GM19395 (cell line): ENCODE results near the gene PCDHB10.
"Not testable (repeated sequence)": the region's sequence is repeated elsewhere in the genome, so short reads cannot be mapped to it uniquely, and the experiment has no call there.

Experiments used
- ATAC-seq: cut with Tn5 transposase; IDR thresholded peaks from one replicate; pipeline ENCODE4 v1.9.1; 2021; ENCODE audit warnings: mild to moderate bottlenecking, moderate library complexity; ENCODE audit not compliant: unreplicated experiment

PCDHB10 gene

GRCh38 chr5:141186897-141187512 lies 5.1 kb upstream of the PCDHB10 start, which contains the start of gene PCDHB9:
Gene PCDHB9 (plus strand): TSS chr5:141187161. CDS start chr5:141187319, 158 bp downstream.
- no peak for ATAC-seq

GRCh38 chr5:141188682-141189081 lies 3.5 kb upstream of the PCDHB10 start:
- ATAC-seq = not testable (repeated sequence)

GRCh38 chr5:141189131-141189530 lies 3.0 kb upstream of the PCDHB10 start:
- ATAC-seq = not testable (repeated sequence)

GRCh38 chr5:141194332-141194731 lies 2.2 kb downstream of the PCDHB10 start:
- ATAC-seq = not testable (repeated sequence)

- ATAC-seq = no peak
These were observed 4.2 kb downstream of the PCDHB10 start for GRCh38 chr5:141196363-141196762.

GRCh38 chr5:141199359-141200235 lies 7.4 kb downstream of the PCDHB10 start, which contains the start of gene PCDHB11:
Gene PCDHB11 (plus strand): TSS chr5:141199627. CDS start chr5:141199775, 148 bp downstream.
- ATAC-seq = no peak

GRCh38 chr5:141201126-141201525 lies 9.0 kb downstream of the PCDHB10 start:
- not testable (repeated sequence) for ATAC-seq

- not testable (repeated sequence) for ATAC-seq
These were observed 9.5 kb downstream of the PCDHB10 start for GRCh38 chr5:141201646-141202045.

GRCh38 chr5:141208478-141208877 lies 16.3 kb downstream of the PCDHB10 start, which contains the start of gene PCDHB12:
Gene PCDHB12 (plus strand): TSS chr5:141208719. CDS start chr5:141208908, 189 bp downstream.
- ATAC-seq = no peak

- not testable (repeated sequence) for ATAC-seq
These were observed 18.1 kb downstream of the PCDHB10 start for GRCh38 chr5:141210281-141210680.

- not testable (repeated sequence) for ATAC-seq
These were observed 18.7 kb downstream of the PCDHB10 start for GRCh38 chr5:141210849-141211248.

- not testable (repeated sequence) for ATAC-seq
These were observed 21.6 kb downstream of the PCDHB10 start, which contains the start of gene PCDHB13 for GRCh38 chr5:141213656-141214339. Gene PCDHB13 (plus strand): TSS chr5:141213919. CDS start chr5:141214124, 205 bp downstream.

GRCh38 chr5:141214583-141214982 lies 22.4 kb downstream of the PCDHB10 start:
- not testable (repeated sequence) for ATAC-seq

GRCh38 chr5:141215504-141215903 lies 23.4 kb downstream of the PCDHB10 start:
- ATAC-seq = not testable (repeated sequence)

GRCh38 chr5:141216035-141216434 lies 23.9 kb downstream of the PCDHB10 start:
- ATAC-seq = not testable (repeated sequence)

GRCh38 chr5:141223112-141223783 lies 31.1 kb downstream of the PCDHB10 start, which contains the start of gene PCDHB14:
Gene PCDHB14 (plus strand): TSS chr5:141223343. CDS start chr5:141223506, 163 bp downstream.
- no peak for ATAC-seq

GRCh38 chr5:141224844-141225243 lies 32.7 kb downstream of the PCDHB10 start:
- ATAC-seq = not testable (repeated sequence)

- not testable (repeated sequence) for ATAC-seq
These were observed 33.3 kb downstream of the PCDHB10 start for GRCh38 chr5:141225421-141225820.

- no peak for ATAC-seq
These were observed 42.0 kb downstream of the PCDHB10 start for GRCh38 chr5:141234109-141234667.

- ATAC-seq = not testable (repeated sequence)
These were observed 43.8 kb downstream of the PCDHB10 start for GRCh38 chr5:141235922-141236321.
